Hypothalamus (tissue), 51 donors: ENCODE results near the gene FAM53B.

Experiments used
- DNase-seq, 51 donors: peaks; one replicate each; lab custom pipeline; 2025; lab: John Stamatoyannopoulos, UW

FAM53B gene

GRCh38 chr10:124669141-124669823 lies 74.9 kb downstream of the FAM53B start:
- DNase-seq, result no peak

DNA sequence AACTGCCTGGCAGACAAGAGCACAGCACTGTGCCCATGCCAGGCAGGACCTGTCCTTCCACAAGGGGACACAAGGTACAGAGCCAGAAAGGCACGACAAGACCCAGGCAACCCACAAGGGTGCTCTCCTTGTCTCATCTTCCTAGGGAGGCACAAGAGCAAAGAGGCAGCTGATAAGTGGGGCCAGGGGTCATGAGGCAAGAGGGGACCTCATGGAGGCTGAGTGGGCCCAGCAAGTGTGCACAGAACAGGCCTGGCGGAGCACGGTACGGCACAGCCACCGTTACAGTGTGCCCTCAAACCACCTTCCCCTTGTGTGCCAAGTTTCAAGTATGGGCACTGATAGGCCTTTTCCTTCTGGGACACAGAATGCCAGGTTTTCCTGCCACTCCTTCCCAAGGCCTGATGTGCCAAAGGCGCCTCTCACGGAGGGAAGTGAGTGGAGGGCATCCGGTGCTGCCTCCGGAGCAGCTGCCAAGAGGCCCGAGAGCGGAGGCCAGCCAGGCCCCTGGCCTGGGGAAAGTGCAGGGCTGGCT lies 75.6 kb downstream of the FAM53B start:
- no peak for DNase-seq

GRCh38 chr10:124667425-124668345 lies 76.5 kb downstream of the FAM53B start:
- no peak for DNase-seq

DNA sequence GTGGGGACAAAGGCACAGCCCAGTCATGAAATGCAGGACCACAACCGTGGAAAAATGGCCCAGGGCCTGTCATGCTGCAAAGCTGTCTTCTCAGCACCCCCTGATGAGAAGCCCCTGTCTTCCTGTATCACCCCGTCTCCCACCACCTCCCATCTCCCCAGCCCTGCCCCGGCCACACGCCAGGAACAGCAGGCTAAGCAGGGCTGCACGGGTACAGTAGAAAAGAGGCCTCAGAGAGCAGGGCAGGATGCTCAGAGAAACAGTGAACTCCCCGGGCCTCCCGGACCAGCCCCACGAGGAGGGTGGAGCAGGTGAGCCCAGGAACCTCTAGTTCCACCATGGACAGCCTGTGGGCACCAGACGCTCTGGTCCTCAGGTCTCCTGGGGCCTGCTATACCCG lies 77.7 kb downstream of the FAM53B start:
- no peak for DNase-seq

DNA sequence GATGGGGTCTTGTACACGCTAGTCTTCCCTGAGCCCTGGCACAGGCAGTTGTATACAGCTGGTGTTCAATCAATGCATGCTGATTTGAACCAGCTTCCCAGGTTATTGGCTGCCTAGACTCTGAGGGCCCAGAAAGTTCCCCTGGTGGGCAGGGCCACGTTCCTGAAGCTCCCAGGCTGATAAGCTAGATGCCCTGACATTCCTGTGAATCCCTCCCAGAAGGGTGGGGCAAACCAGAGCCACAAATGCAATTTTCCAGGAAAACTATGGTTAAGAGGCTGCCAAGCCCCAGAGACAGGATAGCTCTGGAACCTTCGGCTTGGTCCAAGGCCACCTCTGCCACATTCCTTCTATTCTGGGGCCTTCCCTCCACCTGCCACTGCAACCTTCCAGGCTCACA lies 78.2 kb downstream of the FAM53B start:
- no peak for DNase-seq

GRCh38 chr10:124665558-124665957 lies 78.6 kb downstream of the FAM53B start:
- no peak for DNase-seq

DNA sequence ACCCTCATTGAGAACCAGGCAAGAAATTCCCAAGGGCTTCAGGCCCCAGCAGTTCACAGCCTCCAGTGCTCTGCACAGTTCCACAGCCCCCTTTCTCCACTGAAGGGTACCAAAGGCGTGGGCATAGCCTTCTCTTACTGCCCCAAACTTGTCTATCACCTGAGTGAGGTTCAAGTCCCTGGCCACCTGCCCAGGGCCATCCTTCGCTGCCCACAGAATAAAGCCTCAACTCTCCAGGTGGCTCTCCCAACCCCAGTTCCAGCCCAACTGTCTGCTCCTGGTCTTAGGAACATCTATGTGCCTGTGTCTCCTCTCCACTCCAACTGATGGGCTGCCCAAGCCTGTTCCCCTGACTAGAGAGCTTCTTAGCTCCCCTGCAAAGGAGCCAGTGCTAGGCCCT lies 79.1 kb downstream of the FAM53B start:
- DNase-seq, result no peak

DNA sequence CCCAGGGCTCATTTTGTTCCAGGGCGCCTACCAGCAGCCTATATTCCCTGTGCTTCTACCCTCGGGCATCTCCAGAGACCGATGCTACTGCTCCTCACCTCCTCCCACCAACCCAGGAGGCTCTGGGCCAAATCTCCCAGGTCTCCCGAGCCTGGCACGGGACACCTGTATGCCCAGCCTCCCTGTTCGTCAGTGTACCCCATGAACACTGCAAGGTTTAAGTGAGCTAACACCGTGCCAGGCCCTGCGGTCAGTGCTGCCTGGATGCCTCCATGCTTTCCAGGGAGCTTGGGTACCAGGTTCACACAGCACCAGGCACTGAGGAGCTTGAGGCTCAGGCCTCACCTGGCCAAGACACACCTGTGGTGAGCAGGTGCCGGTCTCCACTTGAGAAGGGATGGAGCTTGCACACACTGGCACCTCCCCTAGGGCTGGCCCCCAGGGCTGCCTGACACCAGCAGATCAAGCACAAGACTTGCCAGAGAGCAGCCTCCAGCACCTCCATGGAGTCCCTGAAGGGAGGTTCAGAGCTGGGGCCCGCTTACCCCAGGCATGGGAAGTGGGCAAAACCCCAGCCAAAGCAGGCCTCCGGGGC lies 80.3 kb downstream of the FAM53B start:
- DNase-seq, result no peak

DNA sequence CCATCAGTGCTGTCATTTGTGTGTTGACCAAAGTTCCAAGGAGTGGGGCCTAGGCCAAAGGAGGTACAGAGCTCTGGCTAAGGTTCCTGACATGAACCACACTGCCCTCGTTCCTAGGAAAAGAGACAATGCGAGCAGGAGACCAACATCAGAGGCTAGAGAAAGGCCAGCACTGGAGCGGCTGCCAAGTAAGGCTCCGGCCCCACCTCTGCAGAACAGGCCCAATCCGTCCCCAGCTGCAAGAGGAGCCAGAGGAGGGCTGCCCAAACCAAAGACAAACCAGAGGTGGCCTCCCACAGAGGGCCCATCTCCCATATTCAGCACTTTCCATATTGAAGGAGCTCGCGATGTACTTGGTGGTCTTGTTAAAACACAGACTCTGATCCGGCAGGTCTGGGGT lies 81.0 kb downstream of the FAM53B start:
- no peak for DNase-seq

GRCh38 chr10:124661660-124662180 lies 82.5 kb downstream of the FAM53B start:
- DNase-seq, result no peak

DNA sequence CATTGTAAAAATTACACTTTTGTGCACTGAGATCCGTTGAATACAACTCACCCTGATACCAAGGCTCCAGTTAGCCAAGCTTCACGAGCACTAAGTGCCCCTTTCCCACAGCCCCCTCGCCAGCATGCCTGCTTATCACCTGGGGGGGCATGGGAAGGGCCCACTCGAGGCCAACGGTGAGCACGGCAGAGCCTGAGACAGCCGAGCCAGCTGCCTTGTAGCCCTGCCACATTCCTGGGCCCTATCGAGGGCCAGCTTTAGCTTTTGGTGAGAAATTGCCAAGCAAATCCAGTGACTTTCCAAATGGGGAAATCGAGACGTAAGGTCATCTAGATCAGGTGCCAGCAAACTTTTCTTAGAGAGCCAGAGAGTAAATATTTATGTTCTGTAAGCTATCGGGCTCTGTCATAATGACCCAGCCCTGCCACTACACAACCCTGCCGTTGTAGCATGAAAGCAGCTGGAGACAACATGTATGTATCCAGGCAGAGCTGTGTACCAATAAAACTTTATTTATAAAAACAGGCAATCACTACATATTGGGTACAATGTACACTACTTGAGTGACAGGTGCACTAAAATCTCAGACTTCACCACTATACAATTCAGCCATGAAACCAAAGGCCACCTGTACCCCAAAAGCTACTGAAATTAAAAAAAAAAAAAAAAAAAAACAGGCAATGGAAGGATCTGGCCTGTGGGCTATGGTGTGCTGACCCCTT lies 83.6 kb downstream of the FAM53B start:
- no peak for DNase-seq

DNA sequence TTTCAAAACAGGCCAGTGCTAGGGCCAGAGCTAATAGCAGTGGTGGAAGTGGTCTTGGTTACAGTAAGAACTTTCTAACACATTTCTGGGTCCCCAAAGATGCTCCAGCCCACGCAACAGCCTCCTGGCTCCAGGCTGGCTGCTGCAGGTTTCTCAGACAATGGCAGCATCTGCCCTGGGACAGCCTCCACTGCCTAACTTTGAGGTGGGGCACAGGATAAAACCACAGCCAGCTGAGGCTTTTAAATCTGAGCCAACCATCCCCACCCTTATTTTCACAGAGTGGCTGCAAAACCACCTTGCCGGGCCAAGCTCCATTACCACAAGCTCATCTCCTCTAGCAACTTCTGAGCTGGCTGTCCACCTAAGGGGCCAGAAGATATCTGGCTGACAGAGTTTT lies 84.8 kb downstream of the FAM53B start:
- no peak for DNase-seq

GRCh38 chr10:124658591-124659242 lies 85.5 kb downstream of the FAM53B start:
- no peak for DNase-seq

DNA sequence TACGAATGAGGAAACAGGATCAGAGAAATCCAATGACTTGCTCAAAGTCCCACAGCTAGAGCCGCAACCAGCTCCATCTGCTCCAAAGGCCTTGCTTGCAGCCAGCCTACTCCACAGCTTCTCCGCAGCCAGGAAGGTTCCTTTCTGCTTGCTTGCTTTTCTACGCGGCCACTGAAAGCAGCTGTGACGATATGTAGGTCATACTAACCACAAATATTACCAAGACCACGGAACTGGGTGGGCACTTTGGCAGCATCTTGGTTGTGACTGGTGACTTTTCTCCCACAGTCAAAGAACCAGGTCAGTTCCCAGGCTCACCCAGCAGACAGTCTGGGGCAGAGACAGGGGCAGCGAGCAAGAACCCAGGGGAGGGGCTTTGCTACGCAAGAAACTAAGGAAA lies 86.4 kb downstream of the FAM53B start:
- DNase-seq, result peak in 1 of 51 donors; percentile 46

- no peak for DNase-seq
These were observed 87.6 kb downstream of the FAM53B start for GRCh38 chr10:124656541-124656940.

DNA sequence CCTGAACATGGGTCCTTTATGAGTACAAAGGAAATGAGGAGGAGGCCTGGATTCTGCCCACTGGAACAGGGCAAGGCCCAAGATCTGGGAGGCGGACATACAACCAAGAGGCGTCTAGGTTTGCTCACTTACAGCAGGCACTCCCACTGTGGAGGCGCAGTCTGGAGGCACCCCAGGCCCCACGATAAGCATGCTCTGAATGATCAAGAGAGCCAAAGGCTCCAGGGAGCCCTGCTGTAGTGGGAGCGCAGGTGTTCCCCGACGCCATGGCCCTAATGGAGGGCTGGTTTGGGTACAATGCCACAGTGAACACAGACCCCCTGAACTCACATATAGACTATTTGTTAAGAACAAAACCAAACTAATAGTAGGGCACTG lies 88.1 kb downstream of the FAM53B start:
- no peak for DNase-seq

DNA sequence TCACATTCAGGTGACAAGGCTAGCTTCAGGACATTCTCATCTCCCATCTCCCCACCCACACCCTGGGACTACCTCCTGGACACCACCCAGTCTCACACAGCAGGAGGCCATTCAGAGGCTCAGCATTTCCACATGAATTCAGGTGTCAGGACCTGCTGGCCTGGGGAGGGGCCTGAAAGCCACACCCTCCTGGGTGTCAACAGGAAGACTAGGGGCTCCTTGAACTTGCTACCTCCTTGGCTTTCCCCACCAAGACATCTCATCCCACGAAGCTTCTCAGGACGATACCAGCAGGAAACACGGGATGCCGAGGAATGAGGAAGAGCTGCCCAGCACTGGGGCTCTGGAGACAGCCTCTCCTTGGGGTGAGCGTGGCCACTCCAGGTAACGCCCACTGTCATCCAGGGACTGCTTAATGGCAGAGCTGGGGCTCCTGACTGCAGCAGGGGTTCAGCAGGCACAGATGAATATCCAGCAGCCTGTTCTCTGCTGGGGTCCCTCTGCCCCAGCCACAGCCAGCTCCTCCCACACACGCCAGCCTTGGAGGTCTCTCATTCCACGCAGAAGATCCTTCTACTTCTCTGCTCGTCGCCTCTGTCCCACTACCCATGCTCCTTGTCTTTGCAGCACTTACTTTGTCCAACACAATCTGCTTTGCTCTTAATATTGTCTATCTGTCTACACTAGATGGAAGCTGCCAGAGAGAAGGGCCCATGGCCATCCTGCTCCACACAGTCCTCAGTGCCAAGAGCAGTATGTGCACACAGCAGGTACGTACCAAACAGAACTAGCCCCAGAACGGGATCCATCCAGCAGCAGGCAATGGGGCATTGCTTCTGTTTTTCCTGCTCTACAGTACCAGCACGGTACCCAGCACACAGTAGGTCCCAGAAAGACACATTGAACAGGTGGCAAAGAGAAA lies 88.7 kb downstream of the FAM53B start:
- no peak for DNase-seq

- DNase-seq, result no peak
These were observed 89.5 kb downstream of the FAM53B start for GRCh38 chr10:124654686-124655085.
